Embryonic facial prominence (tissue), 1 donor: ENCODE results near the gene KCNMB1.

Experiments used
- DNase-seq: peaks from one replicate; pipeline ENCODE4 v3.0.0-alpha.2; 2016; ENCODE audit errors: extremely low spot score

KCNMB1 gene

DNA sequence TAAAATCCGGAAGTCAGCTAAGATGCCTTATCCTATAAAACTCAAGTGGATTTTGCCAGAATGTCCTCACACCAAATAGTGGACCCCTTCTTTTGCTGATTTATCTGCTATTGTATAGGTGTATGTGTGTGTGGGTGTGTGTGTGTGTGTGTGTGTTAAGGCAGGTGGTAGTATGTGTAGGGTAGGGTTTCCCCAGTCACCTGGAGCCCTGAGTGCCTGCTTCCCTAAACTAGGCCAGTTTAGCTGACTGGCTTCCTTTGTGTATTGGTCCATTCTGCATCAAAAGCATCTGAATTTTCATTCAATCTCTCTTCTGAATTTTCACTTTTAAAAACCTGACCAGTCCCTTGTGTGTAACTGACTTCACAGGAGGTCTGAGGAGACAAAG is 49.4 kb downstream of the KCNMB1 start:
- no peak for DNase-seq

GRCh38 chr5:170338933-170339779 is 50.0 kb downstream of the KCNMB1 start:
- no peak for DNase-seq

DNA sequence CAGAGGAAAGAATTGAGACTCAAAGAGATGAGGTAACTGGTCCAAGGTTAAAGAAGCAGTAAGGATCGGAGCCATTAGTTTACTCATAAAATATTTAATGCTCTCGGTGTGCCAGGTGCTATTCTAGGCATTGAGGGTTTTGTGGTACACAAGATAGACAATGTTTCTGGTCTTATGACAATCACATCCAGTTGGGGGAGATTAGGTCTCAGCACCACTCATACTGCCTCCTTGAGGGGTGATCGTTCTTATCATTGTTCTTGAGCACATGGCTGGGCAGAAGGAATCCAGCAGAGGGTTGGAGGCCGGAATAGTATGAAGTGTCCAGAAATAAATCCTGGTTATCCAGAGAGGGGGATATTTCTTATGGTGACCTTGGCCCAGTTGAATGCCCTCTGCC is 50.9 kb downstream of the KCNMB1 start:
- DNase-seq = no peak

DNA sequence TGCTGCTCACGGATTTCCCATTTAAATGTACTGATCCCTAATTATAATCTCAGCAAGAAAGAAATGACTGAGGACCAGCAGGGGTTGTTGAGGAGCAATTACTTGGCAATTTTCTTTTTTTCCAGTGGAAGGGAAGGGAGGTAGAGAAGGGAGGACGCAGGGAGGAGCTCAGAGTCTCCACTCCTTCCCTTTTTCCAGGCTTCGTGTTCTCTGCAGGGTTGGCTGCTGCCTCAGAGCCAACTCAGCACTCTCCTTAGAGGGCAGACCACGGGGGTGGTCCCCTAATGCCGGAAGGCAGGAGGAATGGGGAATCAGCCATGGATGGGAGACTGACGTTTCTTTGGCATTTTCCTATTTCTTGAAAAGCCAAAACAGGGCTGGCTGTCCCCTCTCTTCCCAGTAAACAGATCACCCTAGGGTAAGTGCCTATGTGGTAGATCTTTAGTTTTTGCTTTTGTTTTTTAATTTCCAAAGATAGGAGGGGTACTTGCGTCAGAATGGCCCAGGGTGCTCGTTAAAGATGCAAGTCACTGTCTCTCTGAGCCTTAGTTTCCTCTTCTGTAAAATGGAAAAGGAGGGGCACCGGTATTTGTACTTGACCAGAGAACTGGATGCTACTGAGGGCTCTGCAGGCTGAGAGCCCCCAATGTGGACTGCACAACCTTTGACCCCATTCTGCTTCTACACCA is 52.0 kb downstream of the KCNMB1 start:
- DNase-seq = no peak

- DNase-seq = no peak
Measured at GRCh38 chr5:170336065-170336464, 53.1 kb downstream of the KCNMB1 start.

DNA sequence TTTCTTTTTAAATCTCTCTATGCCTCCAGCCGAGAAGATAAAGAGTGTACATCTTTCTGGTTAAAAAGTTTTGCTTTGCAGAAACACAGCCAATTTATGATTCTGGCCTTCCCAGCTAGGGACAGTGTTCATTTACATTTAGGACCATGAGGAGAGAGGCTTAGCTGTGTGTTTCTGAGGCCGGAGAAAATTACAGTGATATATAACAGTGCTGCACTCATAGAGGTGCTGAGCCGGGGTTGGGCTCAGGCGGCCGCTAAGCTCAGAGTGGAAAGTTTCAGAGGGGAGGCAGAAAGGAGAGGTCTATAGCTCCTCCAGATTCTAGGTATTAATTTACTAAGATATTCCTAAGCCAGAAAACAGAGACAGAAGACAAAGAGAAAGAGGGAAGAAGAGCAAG is 54.5 kb downstream of the KCNMB1 start:
- DNase-seq = no peak

- no peak for DNase-seq
Measured at GRCh38 chr5:170333161-170333910, 55.8 kb downstream of the KCNMB1 start.

GRCh38 chr5:170332058-170332457 is 57.1 kb downstream of the KCNMB1 start:
- no peak for DNase-seq

DNA sequence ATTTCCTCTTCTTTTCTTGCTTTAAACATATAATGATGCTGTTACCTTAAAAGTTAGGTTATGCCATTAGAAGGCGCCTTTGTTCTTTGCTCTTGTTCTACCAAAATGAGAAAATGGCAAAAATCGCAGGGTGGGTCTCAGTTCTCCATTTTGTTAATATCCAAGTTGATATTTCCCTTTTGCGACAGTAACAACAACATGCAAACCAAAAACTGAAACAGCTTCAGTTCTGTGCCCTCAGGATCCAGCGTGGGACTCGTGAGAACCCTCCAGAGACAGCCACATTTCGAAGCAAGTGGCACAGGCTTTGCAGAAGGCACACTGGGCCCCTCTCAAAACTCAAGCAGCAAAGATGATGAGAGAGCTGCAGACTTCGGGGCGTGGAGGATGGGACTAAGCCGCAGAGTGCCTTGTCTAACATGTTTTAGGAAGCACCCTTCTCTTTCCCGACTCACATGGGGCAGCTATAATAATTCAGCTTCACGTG is 58.6 kb downstream of the KCNMB1 start:
- no peak for DNase-seq

- DNase-seq = no peak
Measured at GRCh38 chr5:170329524-170329923, 59.6 kb downstream of the KCNMB1 start.

- DNase-seq = no peak
Measured at GRCh38 chr5:170327829-170328228, 61.3 kb downstream of the KCNMB1 start.

DNA sequence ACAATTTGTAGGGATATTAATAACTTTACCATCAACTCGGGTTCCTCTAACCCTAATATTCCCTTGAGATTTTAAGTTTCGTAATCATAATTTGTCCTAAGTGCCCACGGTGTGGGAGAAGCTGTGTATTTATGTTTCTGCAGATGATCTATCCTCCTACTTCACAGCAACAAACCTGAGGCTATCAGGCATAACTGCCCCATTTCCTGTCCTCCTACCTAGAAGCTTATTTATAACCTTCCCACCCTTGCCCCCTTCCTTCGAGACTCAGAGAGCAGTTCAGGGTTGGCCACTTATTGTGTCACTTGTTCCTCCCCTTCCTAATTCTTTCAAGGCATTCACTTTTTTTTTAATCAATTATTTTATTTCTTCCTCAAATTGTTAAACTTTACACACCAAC is 62.0 kb downstream of the KCNMB1 start:
- DNase-seq = no peak
